ELF-1 (cell line): Measurements from ENCODE around the gene PDE4DIP.
"Not testable (repeated sequence)": the region's sequence is repeated elsewhere in the genome, so short reads cannot be mapped to it uniquely, and the experiment has no call there.

Experiments
- DNase-seq: peaks from one replicate; pipeline ENCODE4 v3.0.0-alpha.2; 2016; ENCODE audit warnings: low read depth, low spot score

PDE4DIP gene

DNA sequence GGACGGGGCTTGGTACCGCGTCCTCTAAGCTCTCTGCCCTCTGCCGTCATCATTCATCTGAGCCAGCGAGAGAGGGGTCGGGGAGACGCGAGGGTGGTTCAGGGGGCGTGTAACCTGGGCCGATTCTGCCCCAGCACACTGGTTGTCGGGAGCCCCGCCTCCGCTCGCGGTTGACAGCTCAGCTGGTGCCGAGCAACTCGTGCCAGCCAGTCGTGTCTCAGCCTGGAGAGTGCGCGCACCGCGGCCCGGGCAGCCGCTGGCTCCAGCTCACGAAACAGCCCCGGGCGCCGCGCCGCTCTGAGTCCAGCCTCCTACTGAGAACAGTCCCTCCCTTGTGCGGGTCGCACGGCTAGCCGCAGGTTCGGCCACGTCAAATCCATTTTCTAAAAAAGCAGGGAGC is at the start of gene PDE4DIP:
TSS of gene PDE4DIP (plus strand) at position 209 of the 400 bp plus-strand sequence. CDS start 347 bp downstream, outside the sequence.
- DNase-seq, result not testable (repeated sequence)

DNA sequence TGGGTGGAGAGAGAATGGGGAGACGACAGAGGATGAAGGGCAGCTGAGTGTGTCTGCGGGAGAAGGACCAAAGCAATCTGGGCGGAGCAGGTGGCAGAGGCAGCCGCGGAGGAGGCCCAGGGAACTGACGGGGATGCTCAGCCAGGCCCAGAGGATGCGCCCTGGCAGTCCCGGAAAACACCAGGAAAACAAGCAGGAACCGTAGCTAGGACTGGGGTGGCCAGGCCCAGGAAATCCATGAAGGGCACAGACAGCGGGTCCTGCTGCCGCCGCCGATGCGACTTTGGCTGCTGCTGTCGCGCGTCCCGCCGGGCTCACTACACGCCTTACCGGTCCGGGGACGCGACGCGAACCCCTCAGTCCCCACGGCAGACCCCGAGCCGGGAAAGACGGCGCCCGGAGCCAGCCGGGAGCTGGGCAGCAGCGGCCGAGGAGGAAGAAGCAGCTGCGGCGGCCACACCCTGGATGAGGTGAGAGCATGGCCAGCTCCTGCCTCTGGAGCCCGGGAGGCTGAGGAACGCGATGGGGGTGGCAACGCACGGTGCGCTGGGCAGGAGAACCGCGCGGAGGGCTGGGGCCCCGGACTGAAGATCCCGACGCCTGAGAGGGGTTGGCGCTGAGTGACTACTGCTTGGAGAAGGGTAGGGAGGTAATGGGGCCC is 35.8 kb upstream of the PDE4DIP start:
- DNase-seq, result not testable (repeated sequence)

DNA sequence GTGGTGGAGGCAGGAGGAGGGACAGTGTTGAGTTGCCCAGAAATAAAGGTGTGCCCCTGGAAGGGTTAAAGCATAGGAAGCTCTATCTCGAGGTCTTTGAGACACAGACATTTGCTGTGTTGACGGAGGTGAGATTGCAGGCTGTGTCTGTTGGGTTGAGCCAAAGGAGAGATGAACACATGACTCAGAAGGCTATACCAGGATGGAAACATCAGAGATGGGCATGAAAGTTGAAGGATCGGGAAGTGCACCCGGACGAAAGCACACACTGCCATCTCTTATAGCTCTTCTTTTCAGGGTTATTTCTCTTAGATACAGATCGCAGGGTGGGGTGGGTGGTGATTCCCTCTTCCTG is 35.3 kb upstream of the PDE4DIP start:
- not testable (repeated sequence) for DNase-seq

DNA sequence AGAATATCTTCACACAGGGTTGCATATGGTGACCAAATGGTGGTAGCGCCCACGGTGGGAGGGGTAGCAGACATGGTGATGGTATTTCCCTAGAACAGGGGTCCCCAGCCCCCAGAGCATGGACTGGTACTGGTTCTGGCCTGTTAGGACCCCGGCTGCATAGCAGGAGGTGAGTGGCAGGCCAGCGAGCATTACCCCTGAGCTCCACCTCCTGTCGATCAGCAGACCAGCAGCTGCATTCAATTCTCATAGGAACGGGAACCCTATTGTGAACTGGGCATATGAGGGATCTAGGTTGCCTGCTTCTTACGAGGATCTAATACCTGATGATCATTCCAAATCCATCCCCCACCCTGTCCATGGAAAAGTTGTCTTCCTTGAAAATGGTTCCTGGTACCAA is 22.0 kb upstream of the PDE4DIP start:
- not testable (repeated sequence) for DNase-seq

DNA sequence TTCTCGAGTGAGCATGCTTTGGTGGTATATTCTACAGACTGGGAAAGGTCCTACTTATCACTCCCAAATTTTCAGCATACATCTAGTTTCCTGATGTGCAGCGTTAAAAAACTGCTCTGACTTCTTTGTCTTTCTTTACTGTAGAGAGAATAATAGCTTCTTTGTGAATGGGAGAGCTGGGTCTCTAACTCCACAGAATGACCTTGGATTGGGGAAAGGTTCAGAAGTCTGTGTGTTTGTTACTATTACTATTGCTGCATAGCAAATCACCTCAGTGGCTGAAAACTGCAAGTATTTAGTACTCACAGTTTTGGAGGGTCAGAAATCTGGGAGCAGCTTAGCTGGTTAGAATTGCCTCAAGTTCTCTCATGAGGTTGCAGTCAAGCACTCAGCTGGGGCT is 20.4 kb upstream of the PDE4DIP start:
- not testable (repeated sequence) for DNase-seq

DNA sequence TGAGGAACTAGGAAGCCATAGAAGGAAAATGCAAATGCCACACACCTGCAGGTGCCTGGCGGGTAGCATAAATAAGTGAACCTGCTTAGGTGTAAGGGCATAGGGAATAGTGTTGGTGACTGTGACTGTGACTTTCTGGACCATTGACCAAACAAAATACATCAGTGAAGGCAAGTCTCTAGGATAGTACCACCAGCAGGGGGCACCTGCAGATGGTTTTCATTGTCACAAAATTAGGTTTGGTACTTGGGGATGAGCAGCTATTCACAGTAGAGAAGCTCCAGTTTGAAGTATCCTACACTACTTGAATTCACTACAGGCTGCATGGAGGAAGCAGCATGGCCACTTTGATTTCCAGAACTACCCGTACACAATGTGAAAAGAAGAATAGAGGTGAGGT is 19.2 kb upstream of the PDE4DIP start:
- not testable (repeated sequence) for DNase-seq

DNA sequence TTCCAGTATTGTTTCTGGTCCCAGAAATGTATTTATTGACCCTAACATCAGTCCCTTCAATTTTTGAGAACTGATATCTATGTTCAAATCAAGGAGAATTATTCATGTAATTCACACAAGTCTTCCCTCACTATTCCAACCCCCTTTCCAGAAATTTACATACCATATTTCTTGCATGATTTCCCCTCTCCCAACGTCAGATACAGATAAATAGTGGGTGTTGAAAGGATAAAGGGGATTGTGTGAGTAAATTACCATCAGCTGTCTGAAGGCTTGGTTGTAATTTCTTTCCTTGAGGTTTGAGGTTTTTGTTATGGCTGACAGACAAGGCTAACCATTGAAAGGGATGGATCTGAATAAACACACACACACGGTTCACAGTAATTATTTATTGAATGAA is 15.7 kb upstream of the PDE4DIP start:
- DNase-seq, result not testable (repeated sequence)

DNA sequence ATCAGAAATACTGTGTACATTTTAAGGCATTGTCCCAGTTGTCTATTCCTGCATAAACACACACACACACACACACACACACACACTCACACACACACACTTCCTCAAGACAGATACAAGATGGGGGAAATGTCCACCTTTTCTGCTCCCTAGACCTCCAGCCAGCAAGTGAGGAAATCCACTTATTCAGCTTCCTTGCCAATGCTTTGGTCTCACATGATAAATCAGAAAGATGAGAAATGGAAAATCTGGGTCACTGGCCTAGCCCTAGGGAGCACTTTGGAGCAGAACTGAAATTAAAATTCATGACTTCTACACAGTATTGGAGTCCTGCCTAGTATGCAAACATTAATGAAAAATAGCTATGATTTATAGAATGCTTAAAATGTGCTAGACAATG is 15.3 kb upstream of the PDE4DIP start:
- not testable (repeated sequence) for DNase-seq

DNA sequence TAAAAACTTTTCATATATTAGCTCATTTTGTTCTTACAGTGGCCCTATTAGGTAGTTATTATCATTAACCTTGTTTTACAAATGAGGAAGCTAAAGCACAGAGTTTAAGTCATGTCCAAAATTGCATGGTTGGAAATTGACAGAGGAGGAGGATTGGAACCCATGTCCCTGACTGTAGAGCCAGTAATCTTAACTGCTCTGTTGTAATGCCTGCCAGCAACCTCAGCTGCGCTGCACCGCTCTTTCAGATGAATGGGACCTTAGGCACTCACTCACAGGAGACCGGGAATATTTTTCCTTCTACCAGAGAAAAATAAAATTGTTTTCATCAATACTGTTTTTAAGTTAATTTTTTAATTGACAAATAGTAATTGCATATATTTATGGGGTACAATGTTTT is 14.9 kb upstream of the PDE4DIP start:
- DNase-seq, result not testable (repeated sequence)

DNA sequence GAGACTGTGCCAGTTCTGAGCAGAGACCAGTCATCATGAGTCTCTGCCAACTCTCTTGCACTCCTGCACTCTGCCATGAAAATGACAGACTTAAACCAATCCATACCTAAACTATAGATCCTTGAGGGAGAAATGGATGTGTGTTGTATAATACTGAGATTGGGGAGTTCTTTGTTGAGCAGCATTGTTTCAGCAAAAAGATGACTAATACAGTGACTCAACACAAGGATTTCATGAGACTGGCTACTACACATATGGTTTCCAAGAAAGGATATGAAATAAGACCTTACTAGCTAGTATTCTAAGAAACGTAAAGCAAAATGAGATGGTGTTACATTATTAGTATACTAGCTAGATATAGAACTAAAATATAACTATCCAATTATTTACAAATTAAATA is 3.0 kb upstream of the PDE4DIP start:
- DNase-seq, result not testable (repeated sequence)

DNA sequence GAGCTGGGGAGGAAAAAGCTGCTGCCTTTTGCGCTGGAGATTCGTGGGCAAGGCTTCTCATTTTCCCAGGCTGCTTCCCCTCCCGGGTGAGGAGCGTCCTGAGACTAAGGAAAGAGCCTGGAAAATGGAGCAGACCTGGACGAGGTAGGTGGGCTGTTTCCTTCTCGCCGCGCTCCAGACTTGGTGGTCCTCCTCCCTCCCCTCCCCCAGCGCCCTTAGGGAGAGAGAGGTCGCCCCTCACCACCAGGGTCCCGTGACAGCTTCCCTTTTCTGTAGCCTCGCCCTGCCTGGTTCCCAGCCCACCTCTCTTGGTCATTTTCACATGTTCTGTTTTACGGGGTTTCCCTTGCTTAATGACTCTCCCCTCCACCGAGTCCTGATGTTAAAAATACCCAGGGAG is 423 bp downstream of the PDE4DIP start:
- not testable (repeated sequence) for DNase-seq

DNA sequence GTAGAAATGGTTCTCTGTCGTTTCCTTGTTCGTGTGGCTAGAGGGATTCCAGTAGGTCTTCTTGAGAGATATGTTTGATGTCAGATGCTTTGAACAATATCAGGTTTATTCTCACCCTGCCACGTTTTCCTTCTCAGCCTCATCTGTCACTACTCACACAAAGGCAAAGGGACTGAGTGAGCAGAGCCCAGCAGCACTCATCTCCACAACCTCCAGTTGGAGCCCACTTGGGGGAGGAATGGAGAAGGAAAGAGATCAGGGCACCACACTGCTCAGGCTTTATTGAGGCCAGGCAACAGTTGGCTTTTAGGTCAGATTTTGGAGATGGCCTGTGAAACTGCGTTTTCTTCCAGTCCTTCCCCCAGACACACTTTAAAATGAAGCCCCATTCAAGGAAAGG is 840 bp downstream of the PDE4DIP start:
- not testable (repeated sequence) for DNase-seq

DNA sequence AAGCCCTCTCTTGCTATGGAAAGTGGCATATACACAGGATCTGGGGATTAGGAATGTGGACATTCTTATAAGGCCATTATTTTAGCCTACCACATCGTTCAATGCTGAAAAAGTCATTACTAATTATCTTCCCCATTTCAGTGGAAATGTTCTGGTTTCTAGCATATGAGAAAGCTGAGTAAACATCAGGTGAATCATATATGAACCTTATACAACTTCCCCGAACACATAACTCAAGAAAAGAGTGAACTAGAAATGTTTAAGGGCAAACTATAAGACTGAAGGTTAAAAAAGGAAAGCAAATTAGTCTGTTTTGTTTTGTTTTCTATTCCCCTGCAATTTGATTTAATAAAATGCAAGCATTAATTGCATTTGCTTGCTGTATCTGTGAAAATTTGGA is 6.1 kb downstream of the PDE4DIP start:
- not testable (repeated sequence) for DNase-seq

DNA sequence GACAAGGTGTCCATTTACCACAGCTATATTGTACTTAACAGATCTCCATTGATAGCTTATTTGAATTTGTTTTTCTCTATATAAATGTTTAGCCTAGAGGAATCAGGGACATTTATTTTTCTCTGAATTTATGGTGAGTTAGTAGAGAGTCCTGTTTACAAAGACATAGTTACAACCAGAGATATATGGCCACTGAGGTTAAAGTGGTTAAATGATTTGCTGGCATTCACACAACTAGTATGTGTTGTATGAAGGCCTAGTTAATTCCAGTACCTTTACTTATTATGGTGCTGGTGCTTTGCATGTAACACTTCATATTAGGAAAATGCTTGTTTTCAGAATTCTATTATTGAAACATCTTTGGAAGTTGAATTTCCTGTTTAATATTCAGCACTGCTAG is 6.6 kb downstream of the PDE4DIP start:
- DNase-seq, result not testable (repeated sequence)

DNA sequence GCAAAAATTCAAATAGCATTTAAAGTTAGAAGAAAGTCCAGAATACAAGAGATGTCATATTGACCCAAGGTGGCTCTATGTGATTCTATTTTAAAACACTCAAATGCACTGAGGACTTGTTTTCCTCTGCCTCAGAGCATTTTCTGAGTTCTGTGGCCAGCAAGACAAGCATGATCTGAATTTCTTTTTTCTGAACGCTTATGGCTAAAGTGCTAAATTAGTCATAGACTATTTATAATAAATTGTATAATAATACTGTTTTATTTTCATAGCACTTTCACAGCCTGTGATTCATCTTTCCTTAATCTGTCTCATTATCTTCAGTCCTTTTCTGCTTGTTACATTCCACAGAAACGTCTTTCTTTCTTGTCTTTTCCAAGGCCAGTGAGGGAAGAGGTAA is 7.5 kb downstream of the PDE4DIP start:
- DNase-seq, result not testable (repeated sequence)

DNA sequence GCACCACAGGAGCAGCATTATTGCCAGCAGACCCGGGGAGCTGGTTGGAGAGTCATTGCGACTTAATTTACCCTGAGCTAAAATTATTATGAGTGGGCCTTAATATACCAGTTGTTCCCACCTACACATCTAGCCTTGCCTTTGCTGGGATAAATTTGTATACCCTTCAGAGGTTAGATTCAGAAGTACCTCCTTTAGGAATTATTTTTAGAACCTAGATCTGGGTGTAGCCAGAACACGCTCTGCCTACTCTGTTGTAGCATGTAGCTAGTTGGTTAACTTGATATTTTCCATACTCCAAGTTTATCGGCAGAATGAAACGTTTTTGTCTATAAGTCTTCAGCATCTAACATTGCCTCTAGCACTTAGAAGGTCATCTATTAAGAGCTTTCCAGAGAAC is 9.1 kb downstream of the PDE4DIP start:
- DNase-seq, result not testable (repeated sequence)

DNA sequence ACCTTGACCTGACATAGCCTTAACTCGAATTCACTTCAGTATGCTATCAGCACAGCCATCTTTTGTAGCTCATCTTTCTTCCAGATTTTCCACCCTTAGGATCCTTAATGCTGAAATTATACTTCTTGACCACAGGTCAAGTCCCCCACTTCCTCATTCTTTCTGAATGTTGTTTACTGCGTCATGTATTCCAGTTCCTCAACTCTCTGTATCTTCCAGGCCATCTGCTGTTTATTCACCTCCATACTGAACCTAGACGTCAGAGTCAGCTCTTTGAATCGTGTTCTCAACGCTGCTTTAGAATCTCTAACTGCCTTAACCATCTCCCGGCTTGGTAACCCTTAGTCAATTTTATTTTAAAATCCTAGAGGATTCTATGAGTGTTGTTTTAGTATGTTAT is 9.8 kb downstream of the PDE4DIP start:
- DNase-seq, result not testable (repeated sequence)

DNA sequence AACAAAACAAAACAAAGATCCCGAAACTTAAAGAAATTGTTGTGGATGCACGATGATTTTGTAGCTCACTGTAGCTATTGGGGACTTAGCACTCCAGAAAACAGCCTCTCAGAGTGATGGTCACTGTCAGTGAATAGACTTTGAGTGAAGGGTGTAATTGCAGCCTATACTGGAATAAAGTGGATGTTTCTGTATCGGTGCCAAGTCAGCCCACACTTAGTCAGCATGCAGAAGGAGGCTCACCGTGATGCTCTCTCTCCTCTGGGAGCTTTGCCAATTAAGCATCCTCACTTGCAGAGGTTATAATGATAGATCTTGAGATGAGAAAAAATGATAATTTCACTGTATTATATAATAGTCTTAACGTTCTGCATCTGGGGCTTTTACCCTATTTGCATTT is 11.1 kb downstream of the PDE4DIP start:
- not testable (repeated sequence) for DNase-seq

DNA sequence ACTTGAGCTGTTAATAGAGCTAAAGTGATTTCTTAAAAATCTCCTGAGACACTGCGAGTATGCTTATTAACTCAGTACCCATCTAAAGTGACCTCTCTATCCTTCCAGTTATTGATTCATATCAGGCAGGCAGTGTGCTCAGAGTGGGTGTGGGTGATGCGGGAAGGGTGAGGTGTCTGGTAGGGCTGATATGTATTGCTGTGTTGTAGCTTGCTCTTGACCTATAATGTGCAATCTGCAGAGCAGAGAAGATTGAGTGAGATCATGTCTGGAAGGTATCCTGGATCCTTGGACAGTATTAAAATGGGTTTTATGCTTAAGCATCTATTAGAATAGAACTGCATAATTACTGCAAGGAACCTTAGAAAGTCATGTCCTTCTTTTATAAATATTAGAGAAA is 15.8 kb downstream of the PDE4DIP start:
- DNase-seq, result not testable (repeated sequence)

DNA sequence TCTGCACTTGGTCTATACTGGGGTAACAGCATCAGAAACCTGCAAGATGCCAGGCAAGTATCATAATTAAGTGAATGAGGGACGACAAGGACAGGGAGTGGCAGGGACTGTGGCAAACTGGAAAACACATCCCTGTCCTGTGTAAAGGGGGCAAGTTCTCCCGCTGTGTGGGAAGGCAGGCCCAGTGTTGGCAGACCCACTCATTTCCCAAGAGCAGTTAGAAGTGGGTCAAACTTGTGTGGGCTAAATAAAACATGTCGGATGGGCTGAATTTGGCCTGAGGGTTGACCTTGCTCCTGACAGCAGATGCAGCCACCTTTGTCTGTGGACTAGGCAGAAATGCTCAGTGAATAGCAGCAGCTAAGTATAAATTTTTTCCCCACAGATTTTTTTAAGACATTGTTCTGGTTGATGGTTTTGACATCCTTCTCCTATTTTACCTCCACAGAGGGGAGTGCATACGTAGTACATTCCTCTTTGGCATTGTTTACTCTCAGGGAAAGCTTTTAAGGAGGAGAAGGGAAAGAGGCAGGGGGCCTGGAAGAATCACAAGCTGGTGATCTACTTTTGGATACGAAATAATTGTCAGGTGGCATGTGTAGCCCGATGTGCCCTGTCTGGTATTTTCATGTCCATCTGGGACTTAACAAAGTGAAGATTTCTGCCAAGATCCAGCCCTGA is 16.5 kb downstream of the PDE4DIP start:
- not testable (repeated sequence) for DNase-seq

DNA sequence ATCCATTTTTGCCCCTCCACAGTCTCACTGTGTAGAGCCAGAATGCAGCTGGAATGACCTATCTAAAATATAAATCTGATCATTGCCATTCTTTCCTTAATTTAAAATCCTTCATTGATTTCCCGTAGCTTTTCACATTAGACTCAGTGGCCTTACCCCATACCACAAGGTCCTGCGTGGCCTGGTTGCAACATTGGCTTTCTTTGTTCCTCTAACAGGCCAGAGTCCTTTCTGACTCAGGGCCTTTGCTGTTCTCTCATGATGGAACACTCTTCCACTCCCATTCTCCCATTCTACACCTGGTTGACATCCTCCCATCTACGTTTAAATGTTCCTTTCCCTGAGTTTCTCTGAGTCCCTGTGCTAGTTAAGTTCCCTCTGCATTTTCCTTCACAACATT is 18.4 kb downstream of the PDE4DIP start:
- not testable (repeated sequence) for DNase-seq

DNA sequence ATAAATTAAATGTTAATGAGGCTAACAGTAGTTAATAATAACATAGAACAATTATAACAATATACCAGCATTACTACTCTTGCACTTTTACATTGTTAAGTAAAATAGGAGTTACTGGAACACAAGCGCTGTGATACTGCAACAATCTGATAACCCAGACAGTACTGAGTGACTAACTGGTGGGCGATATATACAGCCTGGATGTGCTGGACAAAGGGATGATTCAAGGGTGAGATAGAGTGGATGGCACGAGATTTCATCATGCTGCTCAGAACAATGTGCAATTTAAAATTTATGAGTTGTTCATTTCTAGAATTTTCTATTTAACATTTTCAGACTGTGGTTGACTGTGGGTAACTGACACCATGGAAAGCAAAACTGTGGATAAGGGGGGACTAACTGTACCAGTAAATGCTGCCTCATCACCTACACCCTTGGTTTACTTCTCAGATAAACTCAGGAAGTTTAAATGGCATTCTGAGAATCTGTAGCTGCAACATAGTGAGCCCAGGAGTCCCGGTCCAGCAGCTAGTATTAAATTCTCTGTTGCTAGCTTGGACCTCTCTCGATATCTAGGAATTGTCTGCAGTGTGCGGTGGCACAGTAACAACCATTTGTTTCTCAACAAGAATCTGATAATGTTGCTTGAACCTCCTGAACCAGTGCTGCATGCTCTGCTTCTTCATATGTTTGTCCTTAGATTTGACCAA is 24.9 kb downstream of the PDE4DIP start:
- not testable (repeated sequence) for DNase-seq

DNA sequence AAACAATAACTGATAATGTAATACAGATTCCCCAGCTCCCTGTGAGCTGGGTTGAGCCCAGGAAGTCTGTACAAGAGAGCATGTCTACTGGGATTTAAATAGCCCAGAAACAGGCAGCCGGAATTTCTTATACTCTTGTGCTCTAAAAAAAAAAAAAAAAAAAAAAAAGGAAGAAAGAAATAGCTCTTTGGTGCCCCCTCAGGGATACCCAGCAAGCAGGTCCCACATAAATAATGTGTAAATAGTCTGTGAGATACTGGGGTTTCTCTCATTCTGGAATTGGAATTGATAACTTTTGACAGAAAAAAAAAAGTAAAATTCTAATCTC is 25.4 kb downstream of the PDE4DIP start:
- DNase-seq, result not testable (repeated sequence)
